HG02610 (cell line): ENCODE results near the gene WNT9B.
"Not testable (repeated sequence)": the region's sequence is repeated elsewhere in the genome, so short reads cannot be mapped to it uniquely, and the experiment has no call there.

Experiments
- ATAC-seq: cut with Tn5 transposase; IDR thresholded peaks from one replicate; pipeline ENCODE4 v1.9.1; 2021; ENCODE audit warnings: mild to moderate bottlenecking, moderate library complexity; ENCODE audit not compliant: unreplicated experiment

WNT9B gene

DNA sequence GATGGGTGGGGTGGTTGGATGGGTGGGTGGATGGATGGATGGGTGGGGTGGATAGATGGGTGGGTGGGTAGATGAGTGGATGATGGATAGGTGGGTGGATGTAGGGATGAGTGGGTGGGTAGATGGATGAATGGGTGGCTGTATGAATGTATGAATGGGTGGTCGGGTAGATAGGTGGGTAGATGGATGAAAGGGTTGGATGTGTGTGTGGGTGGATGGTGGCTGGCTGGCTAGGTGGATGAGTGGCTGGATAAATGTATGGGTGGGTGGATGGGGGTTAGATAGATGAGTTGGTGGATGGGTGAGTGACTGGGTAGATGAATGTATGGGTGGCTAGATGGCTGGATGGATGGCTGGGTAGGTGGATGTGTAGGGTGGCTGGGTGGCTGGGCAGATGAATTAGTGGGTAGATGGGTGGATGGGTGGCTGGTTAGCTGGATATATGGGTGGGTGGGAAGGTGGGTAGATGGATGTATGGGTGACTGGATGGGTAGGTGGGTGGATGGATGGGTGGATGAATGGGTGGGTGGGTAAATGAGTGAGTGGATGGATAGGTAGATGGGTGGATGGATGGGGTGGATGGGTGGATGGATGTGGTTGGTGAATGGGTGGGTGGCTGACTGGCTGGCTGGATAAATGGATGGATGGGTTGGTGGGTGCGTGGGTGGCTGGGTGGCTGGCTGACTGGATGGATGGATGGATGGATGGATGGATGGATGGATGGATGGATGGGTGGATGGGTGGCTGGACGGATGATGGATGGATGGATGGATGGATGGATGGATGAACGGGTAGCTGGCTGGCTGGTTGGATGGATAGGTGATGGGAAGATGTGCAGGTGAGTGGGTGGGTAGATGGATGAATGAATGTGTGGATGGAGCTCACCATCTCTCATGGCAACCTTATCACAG lies 52.6 kb downstream of the WNT9B start:
- ATAC-seq = no peak

DNA sequence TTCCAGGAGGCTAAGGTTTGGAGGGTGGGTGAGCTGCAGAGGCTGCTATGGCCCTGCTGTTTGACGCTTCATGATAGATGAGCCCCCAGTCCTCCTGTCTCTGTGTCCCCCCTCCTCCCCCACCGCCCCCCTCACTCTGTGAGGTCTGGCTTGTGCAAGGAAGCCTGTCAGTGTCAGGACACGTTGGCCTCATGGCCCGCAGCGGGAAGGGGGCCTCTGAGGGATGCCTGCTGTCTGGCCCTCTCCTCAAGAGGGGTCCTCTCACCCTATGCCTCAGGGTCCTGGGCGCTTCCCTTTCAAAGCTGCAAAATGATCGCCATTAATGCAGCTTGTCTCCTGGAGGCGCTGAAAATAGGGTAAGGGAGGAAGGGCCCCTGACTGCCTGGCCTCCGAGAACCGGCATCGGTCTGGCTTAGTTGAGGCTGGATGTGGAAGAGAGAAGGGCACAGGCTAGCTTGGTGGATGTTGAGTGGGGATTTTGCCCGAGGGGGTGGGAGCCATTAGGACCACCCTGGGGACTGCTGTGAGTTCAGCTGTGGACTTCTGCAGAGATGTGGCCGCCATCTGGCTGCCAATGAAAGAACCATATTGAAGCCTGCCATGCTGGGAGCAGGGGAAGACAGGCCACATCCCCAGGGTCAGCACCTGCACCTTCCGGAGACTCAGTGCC lies 56.8 kb downstream of the WNT9B start:
- ATAC-seq = no peak

DNA sequence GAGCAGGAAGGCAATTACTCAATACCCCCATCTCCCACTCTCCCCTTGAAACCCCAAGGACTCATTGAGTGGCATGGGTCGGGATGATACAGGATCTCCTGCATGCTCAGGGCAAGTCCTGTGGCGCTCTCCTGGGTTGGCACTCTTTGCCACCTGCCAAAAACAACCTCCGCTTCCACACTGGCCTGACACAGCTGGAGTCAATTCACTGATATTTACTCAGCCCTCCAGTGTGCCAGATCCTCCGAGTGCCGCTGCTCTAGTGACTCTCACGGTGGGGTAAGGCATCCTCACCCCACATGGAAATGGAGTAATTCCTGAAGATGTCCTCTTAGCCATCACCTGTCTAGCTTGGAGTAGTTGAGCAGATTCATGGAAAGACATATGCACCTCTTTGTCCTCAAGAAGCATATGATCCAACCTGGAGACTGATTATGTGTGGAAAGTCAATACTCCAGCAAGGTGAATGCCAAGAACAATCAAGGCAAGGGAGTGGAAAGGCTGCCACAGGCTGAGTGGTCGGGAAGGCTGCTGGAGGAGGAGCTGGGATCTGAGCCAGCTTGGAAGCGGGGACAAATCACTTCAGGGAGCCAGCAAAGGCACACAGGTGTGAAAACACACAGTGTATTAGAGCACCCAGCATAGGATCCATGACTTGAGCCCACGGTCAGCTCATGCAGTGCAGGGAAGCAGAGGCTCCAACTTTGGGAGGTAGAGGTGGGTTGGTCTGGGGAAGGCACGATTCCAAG lies 59.0 kb downstream of the WNT9B start:
- ATAC-seq = no peak

DNA sequence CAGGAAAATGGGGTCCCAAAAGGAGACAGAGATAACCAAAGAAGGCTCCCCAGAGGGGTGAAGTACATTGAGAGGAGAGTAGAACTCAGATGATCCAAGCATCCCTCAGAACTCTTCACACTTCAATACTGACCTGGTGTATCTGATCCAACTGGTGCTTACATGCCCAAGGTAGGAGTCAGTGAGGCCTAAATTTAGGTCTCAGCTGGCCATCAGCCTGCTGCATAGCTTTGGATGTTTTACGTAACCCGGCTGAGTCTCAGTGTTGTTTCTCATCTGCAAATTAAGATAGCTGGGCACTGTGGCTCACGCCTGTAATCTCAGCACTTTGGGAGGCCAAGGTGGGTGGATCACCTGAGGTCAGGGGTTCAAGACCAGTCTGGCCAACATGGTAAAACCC lies 59.9 kb downstream of the WNT9B start:
- ATAC-seq = no peak

DNA sequence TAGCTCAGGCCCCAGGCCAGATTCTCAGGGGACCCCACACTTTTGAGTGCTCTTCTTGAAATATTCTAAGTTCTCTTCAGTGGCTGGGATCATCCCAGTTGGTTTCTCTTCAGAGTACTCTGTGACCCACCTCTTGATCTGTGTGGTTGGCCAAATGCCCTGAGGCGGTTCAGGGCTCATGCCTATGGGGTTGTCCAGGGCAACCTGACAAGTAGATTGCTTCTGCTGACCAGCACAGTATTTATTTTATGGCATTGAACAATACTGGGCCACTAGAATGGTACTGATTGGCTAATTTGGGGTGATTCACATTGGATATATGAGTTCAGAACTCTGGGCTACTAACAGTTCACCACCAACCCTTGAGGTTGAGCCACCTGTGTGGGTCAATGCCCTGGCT lies 64.2 kb downstream of the WNT9B start:
- no peak for ATAC-seq

DNA sequence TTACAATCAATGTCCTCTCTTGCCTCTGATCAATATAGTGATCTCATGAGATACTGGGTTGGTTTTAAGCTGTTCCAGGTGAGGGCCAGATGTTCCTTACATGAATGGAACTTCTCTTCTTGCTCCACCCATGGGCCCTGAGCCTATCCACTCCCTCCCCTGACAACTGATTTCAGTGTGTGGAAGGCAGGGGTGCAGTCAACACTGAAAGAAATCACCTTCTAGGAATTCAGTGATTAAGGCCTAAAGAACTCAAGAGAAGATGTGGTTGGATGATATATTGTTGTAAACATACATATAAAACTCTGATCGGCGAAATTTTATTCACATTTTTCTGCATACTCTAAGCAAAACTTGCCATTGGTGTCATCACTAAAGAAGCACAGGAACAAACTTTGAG lies 64.8 kb downstream of the WNT9B start:
- ATAC-seq = no peak

DNA sequence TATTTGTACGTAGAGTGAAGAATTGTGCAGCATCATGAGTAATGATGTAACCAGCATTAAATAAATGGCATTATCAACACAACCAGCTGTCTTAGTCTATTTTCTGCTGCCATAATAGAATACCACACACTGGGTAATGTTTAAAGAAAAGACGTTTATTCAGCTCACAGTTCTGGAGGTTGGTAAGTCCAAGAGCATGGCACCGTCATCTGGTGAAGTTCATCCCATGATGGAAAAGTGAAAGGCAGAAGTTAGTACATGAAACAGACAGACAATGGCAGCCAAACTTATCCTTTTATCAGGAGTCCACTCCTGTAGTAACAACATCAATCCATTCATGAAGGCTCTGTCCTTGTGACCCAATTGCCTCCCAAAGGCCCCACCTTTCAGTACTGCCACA lies 65.2 kb downstream of the WNT9B start:
- ATAC-seq = no peak

DNA sequence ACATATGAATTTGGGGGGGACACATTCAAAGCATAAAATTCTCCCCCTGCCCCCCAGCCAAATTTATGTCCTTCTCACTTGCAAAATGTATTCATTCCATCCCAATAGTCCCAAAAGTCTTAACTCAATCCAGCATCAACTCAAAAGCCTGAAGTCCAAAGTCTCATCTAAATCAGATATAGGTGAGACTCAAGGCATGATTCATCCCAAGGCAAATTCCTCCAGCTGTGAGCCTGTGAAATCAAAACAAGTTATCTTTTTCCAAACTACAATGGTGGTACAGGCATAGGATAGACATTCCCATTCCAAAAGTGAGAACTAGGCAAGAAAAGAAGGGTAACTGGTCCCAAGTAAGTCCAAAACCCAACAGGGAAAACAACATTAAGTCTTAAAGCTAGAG lies 65.7 kb downstream of the WNT9B start:
- ATAC-seq = no peak

DNA sequence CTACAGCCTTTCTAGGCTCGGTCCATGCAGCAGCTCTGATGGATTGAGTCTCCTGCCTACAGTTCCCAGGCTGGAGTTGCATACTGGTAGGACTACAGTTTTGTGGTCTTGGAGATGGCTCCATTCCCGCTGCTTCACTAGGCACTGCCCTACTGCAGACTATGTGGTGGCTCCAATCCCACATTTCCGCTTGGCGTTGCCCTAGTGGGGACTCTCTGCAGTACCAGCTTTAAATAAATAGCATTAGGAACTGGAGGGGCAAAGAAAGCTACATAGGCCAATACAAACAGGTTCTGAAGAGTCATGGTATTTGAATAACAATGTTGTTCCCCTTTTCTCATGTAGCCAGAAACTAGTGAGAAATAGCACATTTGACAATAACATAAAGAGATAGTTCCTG lies 66.1 kb downstream of the WNT9B start:
- ATAC-seq = no peak

DNA sequence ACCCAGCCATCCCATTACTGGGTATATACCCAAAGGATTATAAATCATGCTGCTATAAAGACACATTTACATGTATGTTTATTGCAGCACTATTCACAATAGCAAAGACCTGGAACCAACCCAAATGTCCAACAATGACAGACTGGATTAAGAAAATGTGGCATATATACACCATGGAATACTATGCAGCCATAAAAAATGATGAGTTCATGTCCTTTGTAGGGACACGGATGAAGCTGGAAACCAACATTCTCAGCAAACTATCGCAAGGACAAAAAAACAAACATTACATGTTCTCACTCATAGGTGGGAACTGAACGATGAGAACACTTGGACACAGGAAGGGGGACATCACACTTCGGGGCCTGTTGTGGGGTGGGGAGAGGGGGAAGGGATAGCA lies 70.6 kb downstream of the WNT9B start:
- not testable (repeated sequence) for ATAC-seq

DNA sequence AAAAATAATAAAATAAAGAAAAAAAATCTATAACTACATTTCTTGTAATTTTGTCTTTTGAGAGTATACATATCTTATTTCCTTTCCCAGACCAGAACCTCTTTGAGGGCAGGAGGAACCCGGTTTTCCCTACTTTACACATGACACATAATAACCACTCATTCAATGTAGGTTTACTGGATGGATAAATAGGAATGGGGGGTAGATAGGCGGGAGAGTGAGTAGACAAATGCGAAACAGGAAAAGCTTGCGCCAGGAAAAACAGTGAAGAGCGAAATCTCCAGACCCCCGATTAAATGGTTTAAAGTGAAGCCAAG lies 71.1 kb downstream of the WNT9B start:
- no peak for ATAC-seq

DNA sequence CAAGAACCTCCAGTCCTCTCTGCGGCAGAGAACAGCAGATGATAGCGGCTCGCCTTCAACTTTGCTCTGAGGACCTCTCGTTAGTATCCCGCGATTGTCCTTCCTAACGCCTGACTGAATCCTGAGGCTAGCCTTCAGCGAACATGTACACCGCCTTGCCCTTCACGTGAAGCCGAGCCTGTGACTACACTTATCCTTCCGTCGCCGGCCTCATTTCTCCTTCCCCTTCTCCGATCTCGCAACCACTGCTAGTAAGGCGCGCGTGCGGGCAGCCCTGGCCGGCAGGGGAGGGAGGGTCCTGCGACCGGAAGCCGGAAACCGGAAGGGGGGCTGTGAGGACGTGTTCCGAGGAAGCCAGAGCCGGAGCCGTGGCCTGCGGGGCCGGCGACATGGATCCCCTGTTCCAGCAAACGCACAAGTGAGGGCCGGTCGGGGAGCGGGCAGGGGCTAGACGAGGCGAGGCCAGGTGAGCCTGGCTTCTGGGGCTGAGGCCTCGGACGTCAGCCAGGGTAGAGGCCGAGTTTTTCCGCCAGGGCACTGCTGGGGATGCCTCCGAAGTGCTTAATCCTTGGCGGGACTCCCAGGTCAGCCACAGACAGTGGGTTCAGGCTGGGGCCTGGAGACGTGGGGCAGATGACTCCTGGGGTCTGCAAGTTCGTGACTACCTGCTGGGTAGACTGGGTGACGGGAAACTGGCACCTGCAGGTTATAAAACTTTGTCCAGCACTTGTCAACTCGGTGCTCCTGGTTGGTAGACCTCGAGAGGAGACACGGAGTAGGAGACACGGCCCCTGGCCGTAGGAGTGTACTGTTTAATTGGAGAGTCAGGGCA lies 71.6 kb downstream of the WNT9B start, which contains the start of gene GOSR2:
Gene GOSR2, plus strand, starts transcription at position 357 of the 832 bp plus-strand sequence. Its CDS starts 33 bp downstream, at position 390.
- peak; percentile 85 for ATAC-seq

DNA sequence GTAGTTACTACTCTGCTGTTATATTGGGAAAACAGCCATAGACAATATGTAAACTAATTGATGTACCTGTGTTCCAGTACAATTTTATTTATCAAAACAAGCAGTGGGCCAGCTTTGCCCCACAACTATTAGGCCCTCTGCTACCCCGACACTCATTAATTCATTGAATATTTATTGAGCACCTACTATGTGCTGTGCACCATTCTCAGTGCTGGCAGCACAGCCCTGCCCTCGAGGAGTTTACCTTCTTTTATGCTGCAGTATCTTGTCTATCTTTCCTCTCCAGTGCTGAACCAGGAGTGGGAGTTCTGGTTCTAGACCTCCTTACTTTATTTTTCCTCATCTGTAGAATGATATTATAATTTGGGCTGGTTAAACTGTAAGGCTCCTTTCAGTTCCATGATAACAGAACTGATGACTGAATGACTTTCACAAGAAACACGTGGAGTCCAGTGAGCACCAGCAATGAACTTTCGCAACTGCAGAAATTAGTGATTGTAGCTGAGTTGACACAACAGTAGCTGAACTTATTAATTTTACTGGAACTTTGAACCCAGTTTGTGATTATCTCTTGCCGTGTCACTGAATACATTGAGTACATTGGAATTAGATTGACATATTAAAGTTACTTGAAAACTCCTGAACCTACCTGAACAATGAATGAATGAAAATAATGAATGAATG lies 73.9 kb downstream of the WNT9B start:
- no peak for ATAC-seq

DNA sequence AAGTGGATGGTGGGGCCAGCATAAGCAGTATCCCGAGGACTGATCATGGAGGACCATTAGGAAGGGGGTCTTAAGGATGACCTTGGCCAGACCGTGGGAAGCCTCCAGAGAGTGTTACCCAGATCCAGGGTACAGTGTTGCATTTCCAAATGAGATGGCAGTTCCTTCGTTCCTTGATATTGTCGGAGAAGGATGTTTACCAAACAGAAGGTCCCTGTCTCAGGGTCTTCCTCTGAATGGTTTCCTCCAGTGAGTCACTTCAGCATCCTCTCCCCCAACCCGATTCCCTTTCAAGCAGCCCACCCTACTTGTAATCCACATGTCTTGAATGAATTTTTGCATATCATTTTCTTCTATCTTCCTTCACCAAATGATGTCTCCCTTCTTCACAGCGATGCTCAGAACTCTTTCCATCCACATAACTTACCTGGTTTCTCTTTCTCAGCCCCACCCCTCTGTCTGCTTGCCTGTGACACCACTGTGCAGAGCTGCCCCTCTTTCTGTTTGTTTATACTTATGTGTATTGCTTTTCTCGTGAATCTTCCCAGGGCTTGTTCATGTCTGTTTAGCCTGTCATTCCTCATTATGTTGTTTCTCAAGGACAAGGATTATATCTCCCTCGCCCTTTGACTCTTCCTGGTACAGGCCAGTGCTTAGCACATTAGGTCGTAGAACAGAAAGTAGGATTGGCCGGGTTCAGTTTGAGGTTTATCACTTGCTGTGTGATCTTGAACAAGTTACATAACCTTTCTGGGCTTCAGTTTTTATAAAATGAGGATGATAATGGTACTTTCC lies 77.3 kb downstream of the WNT9B start:
- ATAC-seq = no peak

DNA sequence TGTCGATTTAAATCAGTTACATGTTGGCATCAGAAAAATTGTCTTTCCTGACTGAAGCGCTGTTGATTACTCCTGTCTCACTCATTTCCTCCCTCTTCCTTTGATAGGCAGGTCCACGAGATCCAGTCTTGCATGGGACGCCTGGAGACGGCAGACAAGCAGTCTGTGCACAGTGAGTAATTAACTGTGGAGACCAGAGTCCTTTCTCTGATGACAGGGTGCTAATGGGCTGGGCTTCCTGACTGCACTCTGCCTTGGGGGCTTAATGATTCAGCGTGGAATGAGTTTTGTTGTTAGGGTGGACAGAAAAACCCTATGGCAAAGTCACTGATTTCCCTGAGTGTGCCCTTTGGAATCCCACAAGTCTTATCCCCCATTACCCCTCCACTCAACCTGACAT lies 78.0 kb downstream of the WNT9B start:
- ATAC-seq = no peak

DNA sequence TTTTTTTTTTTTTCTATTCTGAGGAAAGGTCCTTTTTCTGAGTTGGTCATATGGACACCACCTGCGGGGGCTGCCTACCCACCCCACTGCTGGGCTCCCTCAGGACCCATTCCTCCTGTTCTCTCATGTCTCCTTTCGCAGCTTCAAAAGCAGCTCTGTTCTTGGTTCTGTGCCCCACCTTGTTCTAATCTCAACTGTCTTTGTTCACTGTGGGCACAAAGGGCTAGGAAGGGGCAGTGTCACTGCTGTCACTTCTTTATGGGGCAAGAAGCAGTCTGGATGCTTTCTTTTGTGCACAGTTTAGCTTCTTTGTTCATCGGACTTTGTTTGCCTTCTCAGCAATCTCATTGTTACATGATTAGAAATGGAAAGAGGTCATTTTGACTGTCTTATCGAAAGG lies 78.7 kb downstream of the WNT9B start:
- no peak for ATAC-seq

DNA sequence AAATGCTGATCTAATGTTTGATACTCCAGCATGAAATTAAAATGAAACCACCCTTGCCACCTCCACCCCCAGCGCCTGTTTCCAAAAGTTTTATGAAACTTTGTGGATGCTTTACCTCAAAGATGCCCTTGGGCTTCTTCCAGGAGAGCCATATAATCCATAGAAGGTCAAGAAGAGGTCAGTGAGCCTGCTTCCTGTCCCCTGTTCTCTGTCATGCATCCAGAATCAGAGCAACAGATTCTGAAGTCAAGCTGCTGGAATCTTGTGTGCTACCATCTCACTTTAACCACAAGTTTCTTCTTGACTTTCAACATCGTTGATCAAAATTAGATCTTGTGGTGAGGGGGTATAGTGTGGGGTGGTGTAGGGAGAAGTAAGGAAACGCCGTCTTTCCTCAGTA lies 80.2 kb downstream of the WNT9B start:
- ATAC-seq = no peak

DNA sequence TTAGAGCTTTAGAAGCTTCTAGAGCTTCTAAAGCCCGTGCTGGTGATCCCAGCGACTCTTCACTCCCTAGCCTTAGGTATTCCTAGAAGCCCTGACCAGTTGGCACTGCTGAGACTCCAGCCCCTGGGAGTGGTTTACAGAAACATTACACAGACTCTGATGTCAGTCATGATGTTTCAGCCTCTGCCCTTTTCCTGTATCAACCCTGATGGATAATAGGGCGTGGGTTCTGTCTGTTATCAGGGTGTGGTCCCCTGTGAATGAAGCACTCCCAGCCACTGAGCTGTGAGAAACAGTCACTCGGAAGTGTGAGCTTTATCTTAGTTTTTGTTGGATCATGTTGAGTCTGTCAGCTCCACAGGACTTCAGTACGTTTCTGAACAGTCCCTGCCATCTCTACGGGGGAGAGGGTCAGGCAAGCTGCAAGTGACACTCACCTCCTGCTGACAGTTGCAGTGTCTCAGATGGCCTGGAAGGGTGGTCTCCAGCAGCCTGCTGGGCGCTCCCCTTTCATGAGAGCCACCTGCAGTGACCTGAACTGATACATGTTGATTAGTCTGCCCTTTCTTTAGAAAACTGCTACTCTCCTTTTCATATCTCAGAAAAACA lies 84.4 kb downstream of the WNT9B start:
- ATAC-seq = no peak
